ENCODE data around the gene DDX52. TPM values are rescaled to one million over a fixed set of nuclear protein-coding genes. Genes with fewer than 3 reads are reported as not detected.

Gene DDX52
- total and polyA plus RNA-seq, 2 of the 8 experiments (the other 6 are each of a cell fraction or from before 2014, with no cell fraction given): 10.0 to 45.9 TPM

GRCh38 chr17:37659925-37660324, 16.7 kb upstream of the DDX52 start:
- no peak overlapping the region for H3K18ac ChIP-seq (ENCODE audit: extremely low read depth, low read length)
- TF ChIP-seq CTCF (IDR thresholded peaks at IDR 0.05; ENCODE audit: control extremely low read depth in 1 of 3, insufficient read depth in 1 of 3, low read depth in 1 of 3, low read length in 3 of 3) (peak in 1 of 3 experiments; percentile 5; a peak in 1 of 4 replicates), CBX8 (IDR thresholded peaks at IDR 0.05; ENCODE audit: borderline replicate concordance, low read depth, low read length) (no peak)
- H2AFZ ChIP-seq (ENCODE audit: low read length): no peak overlapping the region
- H4K20me1 ChIP-seq (replicated peaks in 1 of 2; ENCODE audit: control insufficient read depth in 1 of 2, insufficient read depth in 2 of 2, low read length in 2 of 2): no peaks in the 10 kb centered on the region
- H3K36me3 ChIP-seq (ENCODE audit: control insufficient read depth in 2 of 4, insufficient read depth in 4 of 4, low read length in 3 of 4): no peaks in the 10 kb centered on the region
- H2BK20ac ChIP-seq (ENCODE audit: low read length): no peak overlapping the region
- H3K4ac ChIP-seq (replicated peaks; ENCODE audit: insufficient read length, low read depth, low read length): no peak overlapping the region
- no peak overlapping the region for H2AK5ac ChIP-seq (ENCODE audit: low read depth, low read length)
- H3K23me2 ChIP-seq (ENCODE audit: low read depth, low read length): no peaks in the 10 kb centered on the region
- H3K9me3 ChIP-seq (ENCODE audit: insufficient read depth in 2 of 2, low read depth in 1 of 2, low read length in 1 of 2): no peaks in the 10 kb centered on the region
- H4K8ac ChIP-seq (ENCODE audit: extremely low read depth, insufficient read depth, low read length): no peak overlapping the region
- H3K79me2 ChIP-seq (ENCODE audit: control insufficient read depth in 1 of 2, insufficient read depth in 2 of 2, low read length in 2 of 2): no peaks in the 10 kb centered on the region
- CTCF ChIA-PET (ENCODE audit: partially characterized antibody): interaction anchor here (0.9 to 1.8 kb wide), 3 partner anchors 9 to 156 kb away, joined by 3 to 7 read pairs (median 3); no protein-coding TSS in a partner anchor
- 77% methylated on average over 5 of the region's 5 CpGs; no CpG with 5 or more reads in 1 of the 2 experiments for WGBS, 2 experiments (ENCODE audit: extremely low coverage in 1 of 2, insufficient coverage in 1 of 2, insufficient read length in 1 of 2, insufficient replicate concordance in 2 of 2, low coverage in 1 of 2, low lambda C conversion rate in 2 of 2, missing lambda C conversion rate in 1 of 2)
- no peak overlapping the region for H3K9ac ChIP-seq (replicated peaks in 1 of 4; ENCODE audit: extremely low read depth in 1 of 4, low read depth in 3 of 4, low read length in 3 of 4)
- POLR2A ChIA-PET (ENCODE audit: partially characterized antibody): no interaction called here
- no peak overlapping the region for H4K5ac ChIP-seq (ENCODE audit: insufficient read length, low read depth, low read length)
- H2BK15ac ChIP-seq (ENCODE audit: low read length): no peak overlapping the region
- no peak overlapping the region for H3K23ac ChIP-seq (ENCODE audit: insufficient read length)
- no peak overlapping the region for H3K4me2 ChIP-seq (ENCODE audit: insufficient read depth in 1 of 2, low read depth in 2 of 2, low read length in 2 of 2)
- no peak overlapping the region for H3K27ac ChIP-seq (ENCODE audit: low read depth, low read length)
- no peak for FAIRE-seq
- H4K91ac ChIP-seq (replicated peaks; ENCODE audit: insufficient read length, low read length): no peak overlapping the region
- H3K56ac ChIP-seq (replicated peaks; ENCODE audit: insufficient read length, low read depth, low read length): no peak overlapping the region
- no peak overlapping the region for H3K4me3 ChIP-seq (ENCODE audit: extremely low read depth in 1 of 4, insufficient read depth in 2 of 4, low read depth in 3 of 4, low read length in 4 of 4)
- H3K79me1 ChIP-seq (ENCODE audit: low read depth, low read length): no peaks in the 10 kb centered on the region
- H3K4me1 ChIP-seq (replicated peaks in 1 of 4; ENCODE audit: control insufficient read depth in 3 of 4, insufficient read depth in 4 of 4, low read length in 3 of 4): peaks cover 0 to 6% (median 4%) of the 10 kb centered on the region in 4 experiments; a peak in 3 of 7 replicates
- H2BK5ac ChIP-seq (ENCODE audit: low read depth, low read length): no peak overlapping the region
- no peak overlapping the region for H2BK12ac ChIP-seq (ENCODE audit: low read depth, low read length)
- no peak for DNase-seq (ENCODE audit: low read depth in 1 of 2, low spot score in 2 of 2)
- no peaks in the 10 kb centered on the region for H3K27me3 ChIP-seq (replicated peaks in 1 of 4; ENCODE audit: control insufficient read depth in 3 of 4, extremely low read depth in 1 of 4, insufficient read depth in 3 of 4, low read length in 3 of 4)
- H3K14ac ChIP-seq (ENCODE audit: insufficient read length): no peak overlapping the region
- H2BK120ac ChIP-seq (replicated peaks; ENCODE audit: low read depth, low read length): no peak overlapping the region

All from H1 (cell line).